Measurements from ENCODE around the gene BRD7. TPM values are rescaled to one million over a fixed set of nuclear protein-coding genes. Genes with fewer than 3 reads are reported as not detected.

BRD7 gene
- total and polyA plus RNA-seq, 2 of the 4 experiments (the other 2 are of a cell fraction) = 24.8 to 29.9 TPM

DNA sequence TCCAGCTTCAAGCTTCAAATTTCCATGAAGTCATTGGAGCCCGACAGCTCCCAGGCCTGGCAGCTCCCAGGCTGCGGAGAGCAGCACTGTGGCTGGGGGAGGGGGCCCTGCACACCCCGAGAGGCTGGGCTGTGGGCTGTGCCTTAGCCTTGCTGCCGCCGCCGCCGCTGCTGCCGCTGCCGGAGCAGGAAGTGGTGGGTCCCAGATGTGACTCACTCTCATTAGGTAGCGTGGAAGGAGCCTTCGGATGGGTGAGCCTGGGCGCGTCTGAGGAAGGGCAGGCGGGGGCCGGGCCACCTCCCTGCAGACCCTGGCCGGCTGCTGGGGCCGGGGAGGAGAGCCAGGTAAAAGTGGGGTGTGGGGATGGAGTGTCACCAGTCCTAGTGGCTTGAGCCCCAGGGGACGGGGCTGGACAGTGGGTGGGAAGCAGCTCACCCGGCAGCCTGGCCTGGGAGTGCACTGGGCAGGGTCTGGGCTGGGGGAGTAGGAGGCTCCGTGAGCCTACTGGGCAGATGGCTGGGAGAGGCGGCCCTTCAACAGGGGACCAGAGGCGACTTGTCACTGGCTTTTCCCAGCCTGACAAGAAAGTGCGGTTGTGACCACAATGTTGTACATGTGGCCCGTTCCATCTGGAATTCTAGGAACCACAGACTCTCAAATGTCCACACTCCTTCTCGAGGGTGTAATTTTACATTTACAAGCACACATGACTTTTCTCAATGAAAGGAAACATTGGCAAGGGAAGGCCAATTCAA lies 102.3 kb downstream of the BRD7 start, which contains the start of gene ADCY7:
Gene ADCY7, plus strand, starts transcription at position 215 of the 755 bp plus-strand sequence. CDS start 21,629 bp downstream, outside the sequence.
- Histone ChIP-seq H2BK20ac (ENCODE audit: low read depth, low read length) (peak within 1 kb of the TSS; percentile 74), H2AK9ac (replicated peaks; ENCODE audit: low read depth, low read length, poor library complexity) (peak within 1 kb of the TSS; percentile 96), H3K4me2 (ENCODE audit: low read depth, low read length) (peak within 1 kb of the TSS; percentile 82), H4K91ac (ENCODE audit: insufficient read depth, low read depth, low read length) (peak within 1 kb of the TSS; percentile 81), H3K9ac (ENCODE audit: low read depth, low read length) (peak within 1 kb of the TSS; percentile 70), H2BK120ac (ENCODE audit: low read depth, low read length) (peak within 1 kb of the TSS; percentile 81), H3K4ac (ENCODE audit: low read depth, low read length) (peak within 1 kb of the TSS; percentile 69), H3K4me3 (ENCODE audit: insufficient read depth, low read depth, low read length) (peak within 1 kb of the TSS; percentile 41), H3K4me1 (ENCODE audit: control insufficient read depth, insufficient read depth, low read length) (peaks cover 19% of the 10 kb centered on the region), H4K5ac (ENCODE audit: low read depth, low read length) (peak within 1 kb of the TSS; percentile 71), H3K9me3 (ENCODE audit: control insufficient read depth, insufficient read depth, low read length) (no peaks in the 10 kb centered on the region), H3K27ac (ENCODE audit: insufficient read depth, low read length) (peak within 1 kb of the TSS; percentile 75), H3K27me3 (ENCODE audit: control insufficient read depth, insufficient read depth, low read length) (peaks cover 4% of the 10 kb centered on the region; the same call in 1 of the 2 replicates), H3K14ac (replicated peaks; ENCODE audit: low read depth, low read length) (peak within 1 kb of the TSS; percentile 88), H4K20me1 (ENCODE audit: insufficient read depth, low read length) (no peaks in the 10 kb centered on the region), H3K9me1 (ENCODE audit: insufficient read depth, low read length) (peaks cover 13% of the 10 kb centered on the region; the same call in 1 of the 2 replicates), H3K23ac (ENCODE audit: low read depth, low read length) (peak within 1 kb of the TSS; percentile 17), H3K56ac (ENCODE audit: extremely low read depth, insufficient read depth, low read length) (peak within 1 kb of the TSS; percentile 70), H2BK5ac (ENCODE audit: low read depth, low read length, poor library complexity, severe bottlenecking) (peak within 1 kb of the TSS; percentile 85), H4K8ac (ENCODE audit: low read depth in 2 of 2, low read length in 2 of 2) (peak within 1 kb of the TSS; percentile 90 to 91), H3K79me1 (ENCODE audit: low read depth in 1 of 2, low read length in 2 of 2) (peaks cover 16 to 37% of the 10 kb centered on the region in 2 experiments; a peak in 3 of 4 replicates), H3K18ac (ENCODE audit: low read depth, low read length) (peak within 1 kb of the TSS; percentile 71), H3K36me3 (ENCODE audit: control insufficient read depth, insufficient read depth, low read length) (peaks cover 2% of the 10 kb centered on the region; the same call in 1 of the 2 replicates), H2AFZ (replicated peaks; ENCODE audit: low read length, poor library complexity) (peak within 1 kb of the TSS; percentile 96), H2AK5ac (ENCODE audit: low read depth, low read length) (peak within 1 kb of the TSS; percentile 92), H2BK15ac (ENCODE audit: low read depth, low read length) (peak within 1 kb of the TSS; percentile 88; the same call in 1 of the 3 replicates)
- in situ Hi-C loops (cut with MboI; ENCODE audit: low sequenced_read_pairs) (no loop called here), intact Hi-C loops (cut with micrococcal nuclease) (loop anchor here (5.0 kb wide), 1 partner anchor 36 kb away; no protein-coding TSS in a partner anchor), dilution Hi-C loops (cut with HindIII; ENCODE audit: low sequenced_read_pairs, unreplicated experiment) (no loop called here)
- ChIA-PET POLR2A (ENCODE audit: unreplicated experiment) (interaction anchor here (0.6 kb wide), 1 partner anchor 12 kb away, joined by 3 read pairs; no protein-coding TSS in a partner anchor), CTCF (no interaction called here)
- ATAC-seq (ENCODE audit: low read depth) (peak; percentile 96), DNase-seq (peak; percentile 78)
- no peak for TF ChIP-seq MAFK (IDR thresholded peaks at IDR 0.05; ENCODE audit: low read depth, low read length)
- no peak for TF ChIP-seq CEBPB (IDR thresholded peaks at IDR 0.05; ENCODE audit: low read depth, low read length)
- TF ChIP-seq FOS (IDR thresholded peaks at IDR 0.05; ENCODE audit: low read depth, low read length) = peak; percentile 62
- peak; percentile 12; the same call in 1 of the 2 replicates for TF ChIP-seq BHLHE40 (IDR thresholded peaks at IDR 0.05; ENCODE audit: low read depth, low read length)
- TF ChIP-seq MAZ (IDR thresholded peaks at IDR 0.05; ENCODE audit: borderline replicate concordance, low read depth, low read length) = peak; percentile 54; the same call in 1 of the 2 replicates
- TF ChIP-seq MXI1 (IDR thresholded peaks at IDR 0.05; ENCODE audit: borderline replicate concordance, low read depth, low read length) = peak; percentile 68
- BruUV-seq (replicated peaks) = no TSS peak
- WGBS, 2 experiments (ENCODE audit: extremely low coverage in 2 of 2, insufficient read length in 1 of 2) = 6% methylated on average over 10 of the region's 25 CpGs; no CpG with 5 or more reads in 1 of the 2 experiments

Small RNAs within 50 kb of the gene (microRNA-seq; reads per million reads assigned to microRNA genes)
- gene MIR6771 (ENCODE audit: insufficient read depth in 1 of 2, insufficient read length in 1 of 2, unreplicated experiment in 1 of 2) = 0 reads per million in 2 experiments

Small RNAs within 50 kb of the gene (small RNA-seq; reads per million reads assigned to genes)
- gene MIR6771 = 0 reads per million in 5 experiments

Other genes with a start within 250 kb of the BRD7 start
- gene TENT4B, start 215.7 kb downstream of the BRD7 start, total RNA-seq (2012; rRNA removed) = 7.0 and 12.5 TPM in 2 replicates
- gene TENT4B, start 215.7 kb downstream of the BRD7 start, polyA plus RNA-seq (2012; rRNA removed) = 4.1 and 5.2 TPM in 2 replicates
- gene ADCY7, start 102.4 kb downstream of the BRD7 start, total RNA-seq (2012; rRNA removed) = 12.2 and 15.2 TPM in 2 replicates
- 16.6 and 17.1 TPM in 2 replicates for gene ADCY7, start 102.4 kb downstream of the BRD7 start, polyA plus RNA-seq (2012; rRNA removed)
- under 0.01 TPM in 1 of 2 replicates, not detected in the other for gene NKD1, start 179.4 kb upstream of the BRD7 start, total RNA-seq (2012; rRNA removed)
- not detected in 2 replicates for gene NKD1, start 179.4 kb upstream of the BRD7 start, polyA plus RNA-seq (2012; rRNA removed)

Data from IMR-90 (cell line).